Uterus (tissue), 4 donors: ENCODE data around the gene KAZALD1. TPM values are rescaled to one million over a fixed set of nuclear protein-coding genes. Genes with fewer than 3 reads are reported as not detected.

Source experiments
- DNase-seq, 2 donors: peaks; one replicate each; pipeline ENCODE4 v3.0.0-alpha.2; 2019 to 2020
- H3K27ac ChIP-seq, 2 donors: fragments of 200-600 bp; sonication (generic); 1 replicate in 1 of 2; 2 replicates in 1 of 2; pipeline ENCODE4 v1.5.1; 2016 to 2018
- H3K27me3 ChIP-seq, 2 donors: fragments of 200-600 bp; sonication (generic); one replicate each; pipeline ENCODE4 v1.5.1; 2018 to 2019; ENCODE audit warnings: control low read depth in 1 of 2
- H3K36me3 ChIP-seq, 2 donors: fragments of 200-600 bp; sonication (generic); one replicate each; pipeline ENCODE4 v1.5.1; 2019; ENCODE audit warnings: control low read depth in 1 of 2
- H3K4me1 ChIP-seq, 2 donors: fragments of 200-600 bp; sonication (generic); one replicate each; pipeline ENCODE4 v1.5.1; 2018 to 2019; ENCODE audit warnings: control low read depth in 1 of 2
- H3K4me3 ChIP-seq, 2 donors: fragments of 200-600 bp; sonication (generic); 1 replicate in 1 of 2; 2 replicates in 1 of 2; pipeline ENCODE4 v1.5.1; 2018 to 2019; ENCODE audit warnings: mild to moderate bottlenecking in 1 of 2
- H3K9me3 ChIP-seq, 2 donors: fragments of 200-600 bp; sonication (generic); one replicate each; pipeline ENCODE4 v1.5.1; 2019; ENCODE audit warnings: control low read depth in 1 of 2
- POLR2A ChIP-seq, 2 donors: fragments of 450-650 bp; IDR thresholded peaks; one replicate each; pipeline ENCODE4 v1.6.1; 2016; ENCODE audit warnings: antibody characterized with exemption in 2 of 2, mild to moderate bottlenecking in 1 of 2, moderate library complexity in 1 of 2
- intact Hi-C: fragments of 100-400 bp; cut with DNase I; formaldehyde crosslinking; loops from one replicate; pipeline ENCODE4 v1.15.1; 2023; ENCODE audit warnings: low total_unique reads
- total RNA-seq, 4 donors: library from RNA; depleted of rRNA in 3 of 4; stranded (reverse); fragments of >200 nt in 3 of 4; gene quantifications; one replicate each; pipeline versions ENCODE4 v1.1.0 to v1.2.4, GENCODE V29; 2014 to 2023
- TF ChIP-seq, protein P1 (sequence below), 4 experiments: fragments of 200-600 bp in 2 of 4; fragments of 450-650 bp in 2 of 4; sonication (generic) in 2 of 4; IDR thresholded peaks; one replicate each; pipeline ENCODE4 v1.5.1; 2016 to 2019; ENCODE audit warnings: antibody characterized with exemption in 4 of 4, mild to moderate bottlenecking in 2 of 4, moderate library complexity in 1 of 4
- donor health status: DM: yes; HTN: yes; CAD: no.

The KAZALD1 gene
- total RNA-seq, 4 donors from 2014 or later, result 0.26 to 34.6 (median 6.3) TPM; not detected in 1

GRCh38 chr10:101089520-101090299, 27.9 kb downstream of the KAZALD1 start:
- intact Hi-C loops, result no loop called here
- Histone ChIP-seq H3K27ac (no peak overlapping the region), H3K36me3 (no peaks in the 10 kb centered on the region), H3K4me1 (no peaks in the 10 kb centered on the region), H3K27me3 (peaks cover 0 to 15% of the 10 kb centered on the region in 2 donors), H3K4me3 (no peak overlapping the region), H3K9me3 (no peaks in the 10 kb centered on the region)
- DNase-seq, result no peak
- TF ChIP-seq, protein P1, sequence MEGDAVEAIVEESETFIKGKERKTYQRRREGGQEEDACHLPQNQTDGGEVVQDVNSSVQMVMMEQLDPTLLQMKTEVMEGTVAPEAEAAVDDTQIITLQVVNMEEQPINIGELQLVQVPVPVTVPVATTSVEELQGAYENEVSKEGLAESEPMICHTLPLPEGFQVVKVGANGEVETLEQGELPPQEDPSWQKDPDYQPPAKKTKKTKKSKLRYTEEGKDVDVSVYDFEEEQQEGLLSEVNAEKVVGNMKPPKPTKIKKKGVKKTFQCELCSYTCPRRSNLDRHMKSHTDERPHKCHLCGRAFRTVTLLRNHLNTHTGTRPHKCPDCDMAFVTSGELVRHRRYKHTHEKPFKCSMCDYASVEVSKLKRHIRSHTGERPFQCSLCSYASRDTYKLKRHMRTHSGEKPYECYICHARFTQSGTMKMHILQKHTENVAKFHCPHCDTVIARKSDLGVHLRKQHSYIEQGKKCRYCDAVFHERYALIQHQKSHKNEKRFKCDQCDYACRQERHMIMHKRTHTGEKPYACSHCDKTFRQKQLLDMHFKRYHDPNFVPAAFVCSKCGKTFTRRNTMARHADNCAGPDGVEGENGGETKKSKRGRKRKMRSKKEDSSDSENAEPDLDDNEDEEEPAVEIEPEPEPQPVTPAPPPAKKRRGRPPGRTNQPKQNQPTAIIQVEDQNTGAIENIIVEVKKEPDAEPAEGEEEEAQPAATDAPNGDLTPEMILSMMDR (IDR thresholded peaks at IDR 0.05), result no peak
- no peak for TF ChIP-seq POLR2A (IDR thresholded peaks at IDR 0.05)

DNA sequence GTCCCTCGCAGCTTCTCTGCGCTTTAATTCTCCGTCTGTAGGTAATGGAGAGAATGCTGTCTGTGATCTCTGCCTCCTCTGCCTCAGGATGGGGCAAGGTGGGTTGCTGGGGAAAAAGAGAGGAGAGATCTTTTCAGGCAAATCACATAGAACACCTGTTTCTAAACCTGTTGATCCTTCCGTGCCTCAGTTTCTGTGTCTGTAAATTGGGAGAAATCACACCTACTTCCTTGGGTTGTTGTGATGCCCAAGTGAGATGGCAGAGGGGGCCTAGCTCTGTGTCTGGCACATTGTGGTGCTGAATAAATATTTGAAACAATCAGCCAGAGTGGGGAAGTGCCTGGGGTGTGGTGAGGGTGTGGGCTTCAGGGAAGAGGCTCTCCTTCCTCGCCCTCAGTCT, 28.8 kb downstream of the KAZALD1 start:
- H3K4me3 ChIP-seq, result no peak overlapping the region
- no peak for TF ChIP-seq POLR2A (IDR thresholded peaks at IDR 0.05)
- TF ChIP-seq, protein P1 (IDR thresholded peaks at IDR 0.05), result no peak
- no peaks in the 10 kb centered on the region for H3K9me3 ChIP-seq
- no peaks in the 10 kb centered on the region for H3K4me1 ChIP-seq
- no peaks in the 10 kb centered on the region for H3K36me3 ChIP-seq
- intact Hi-C loops, result no loop called here
- H3K27me3 ChIP-seq, result peaks cover 0 to 15% of the 10 kb centered on the region in 2 donors
- DNase-seq, result no peak
- no peak overlapping the region for H3K27ac ChIP-seq

GRCh38 chr10:101091546-101092290, 29.9 kb downstream of the KAZALD1 start:
- H3K36me3 ChIP-seq, result no peaks in the 10 kb centered on the region
- intact Hi-C loops, result no loop called here
- H3K27me3 ChIP-seq, result peaks cover 0 to 15% of the 10 kb centered on the region in 2 donors
- H3K4me1 ChIP-seq, result no peaks in the 10 kb centered on the region
- no peaks in the 10 kb centered on the region for H3K9me3 ChIP-seq
- no peak for TF ChIP-seq POLR2A (IDR thresholded peaks at IDR 0.05)
- TF ChIP-seq, protein P1 (IDR thresholded peaks at IDR 0.05), result no peak
- H3K27ac ChIP-seq, result no peak overlapping the region
- no peak for DNase-seq
- H3K4me3 ChIP-seq, result no peak overlapping the region

- no peaks in the 10 kb centered on the region for H3K4me1 ChIP-seq
- H3K36me3 ChIP-seq, result no peaks in the 10 kb centered on the region
- peaks cover 0 to 11% of the 10 kb centered on the region in 2 donors for H3K27me3 ChIP-seq
- TF ChIP-seq, protein P1 (IDR thresholded peaks at IDR 0.05), result no peak
- no peak for TF ChIP-seq POLR2A (IDR thresholded peaks at IDR 0.05)
- no peak overlapping the region for H3K4me3 ChIP-seq
- H3K27ac ChIP-seq, result no peak overlapping the region
- intact Hi-C loops, result no loop called here
- no peak for DNase-seq
- no peaks in the 10 kb centered on the region for H3K9me3 ChIP-seq
Observed at GRCh38 chr10:101092881-101093354, 31.1 kb downstream of the KAZALD1 start.
